ENCODE data around the gene PRRG3. TPM values are rescaled to one million over a fixed set of nuclear protein-coding genes. Genes with fewer than 3 reads are reported as not detected.

Gene PRRG3
- total RNA-seq, 1 experiment from 2014 or later, result 5.1 TPM

DNA sequence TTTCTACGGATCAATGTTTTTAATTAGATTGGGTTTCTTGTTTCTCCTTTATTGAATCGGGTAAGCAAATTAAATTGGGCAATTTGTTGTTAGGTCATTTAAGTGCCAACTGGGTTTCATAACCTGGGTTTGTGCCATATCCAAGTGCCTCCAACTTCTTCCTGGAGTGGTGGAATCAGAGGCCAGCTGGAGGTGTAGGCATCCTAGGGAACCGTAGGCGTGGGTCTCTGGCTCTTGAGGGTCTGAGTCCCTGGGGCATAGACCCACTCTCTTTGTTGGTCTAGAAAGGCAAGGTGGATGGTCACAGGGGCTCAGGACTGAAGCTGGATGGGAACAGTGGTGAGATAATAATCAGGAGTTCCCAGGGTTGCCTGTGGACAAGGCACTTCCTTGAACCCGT, 57.6 kb downstream of the PRRG3 start (continued):
- TF ChIP-seq, protein P1, sequence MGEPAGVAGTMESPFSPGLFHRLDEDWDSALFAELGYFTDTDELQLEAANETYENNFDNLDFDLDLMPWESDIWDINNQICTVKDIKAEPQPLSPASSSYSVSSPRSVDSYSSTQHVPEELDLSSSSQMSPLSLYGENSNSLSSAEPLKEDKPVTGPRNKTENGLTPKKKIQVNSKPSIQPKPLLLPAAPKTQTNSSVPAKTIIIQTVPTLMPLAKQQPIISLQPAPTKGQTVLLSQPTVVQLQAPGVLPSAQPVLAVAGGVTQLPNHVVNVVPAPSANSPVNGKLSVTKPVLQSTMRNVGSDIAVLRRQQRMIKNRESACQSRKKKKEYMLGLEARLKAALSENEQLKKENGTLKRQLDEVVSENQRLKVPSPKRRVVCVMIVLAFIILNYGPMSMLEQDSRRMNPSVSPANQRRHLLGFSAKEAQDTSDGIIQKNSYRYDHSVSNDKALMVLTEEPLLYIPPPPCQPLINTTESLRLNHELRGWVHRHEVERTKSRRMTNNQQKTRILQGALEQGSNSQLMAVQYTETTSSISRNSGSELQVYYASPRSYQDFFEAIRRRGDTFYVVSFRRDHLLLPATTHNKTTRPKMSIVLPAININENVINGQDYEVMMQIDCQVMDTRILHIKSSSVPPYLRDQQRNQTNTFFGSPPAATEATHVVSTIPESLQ (CRISPR knock-in tag; IDR thresholded peaks at IDR 0.05), result no peak

DNA sequence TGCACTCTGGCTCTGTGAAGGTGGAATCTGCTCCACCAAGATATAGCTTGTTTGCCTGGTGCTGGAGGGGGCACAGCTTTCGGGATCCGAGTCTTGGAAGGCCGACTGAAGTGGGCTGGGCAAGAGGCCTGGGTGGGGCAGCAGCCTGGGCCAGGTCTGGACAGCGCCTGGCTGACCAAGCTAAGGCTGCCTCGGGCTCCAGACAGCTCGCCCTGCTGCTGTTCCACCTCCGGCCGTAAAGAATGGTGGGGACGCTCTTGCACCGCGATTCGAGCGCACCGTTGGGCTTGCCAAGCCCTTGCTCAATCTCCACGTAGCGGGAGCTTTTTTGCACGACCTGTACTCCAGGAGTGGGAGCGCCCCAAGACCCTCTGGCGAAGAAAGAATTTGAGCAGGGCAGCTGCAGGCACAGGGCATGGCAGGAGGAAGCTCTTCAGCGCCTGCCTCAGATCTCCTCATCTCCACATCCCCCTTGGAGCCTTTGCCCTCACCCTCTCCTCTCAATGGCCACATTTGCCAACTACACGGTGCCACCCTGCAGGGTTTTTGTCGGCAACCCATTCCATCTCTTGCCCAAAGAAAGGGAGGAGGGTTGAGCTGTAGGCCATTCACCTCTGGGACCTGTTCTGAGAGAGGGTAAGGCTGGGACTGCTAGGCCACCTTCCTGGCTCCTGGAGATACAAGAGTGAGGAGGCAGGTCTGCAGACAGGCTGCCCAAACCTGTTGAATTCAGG, 58.2 kb downstream of the PRRG3 start:
- POLR2A ChIA-PET, result no interaction called here
- H3K4me1 Mint-ChIP-seq, result peaks cover 19% of the 10 kb centered on the region
- H3K27me3 Mint-ChIP-seq (ENCODE audit: low read depth), result peaks cover 6% of the 10 kb centered on the region
- H3K27ac Mint-ChIP-seq, result no peak overlapping the region
- CTCF ChIA-PET, result interaction anchor here (0.6 to 3.0 kb wide), 30 partner anchors 8 to 1069 kb away, joined by 3 to 22 read pairs (median 5); partner anchors contain the start of genes GABRA3 and GABRQ
- TF ChIP-seq NFE2L1 (CRISPR knock-in tag; IDR thresholded peaks at IDR 0.05) (no peak), RELA (CRISPR knock-in tag; IDR thresholded peaks at IDR 0.05; ENCODE audit: borderline replicate concordance) (no peak), HMGA2 (CRISPR knock-in tag; IDR thresholded peaks at IDR 0.05) (no peak)
- TF ChIP-seq, protein P2, sequence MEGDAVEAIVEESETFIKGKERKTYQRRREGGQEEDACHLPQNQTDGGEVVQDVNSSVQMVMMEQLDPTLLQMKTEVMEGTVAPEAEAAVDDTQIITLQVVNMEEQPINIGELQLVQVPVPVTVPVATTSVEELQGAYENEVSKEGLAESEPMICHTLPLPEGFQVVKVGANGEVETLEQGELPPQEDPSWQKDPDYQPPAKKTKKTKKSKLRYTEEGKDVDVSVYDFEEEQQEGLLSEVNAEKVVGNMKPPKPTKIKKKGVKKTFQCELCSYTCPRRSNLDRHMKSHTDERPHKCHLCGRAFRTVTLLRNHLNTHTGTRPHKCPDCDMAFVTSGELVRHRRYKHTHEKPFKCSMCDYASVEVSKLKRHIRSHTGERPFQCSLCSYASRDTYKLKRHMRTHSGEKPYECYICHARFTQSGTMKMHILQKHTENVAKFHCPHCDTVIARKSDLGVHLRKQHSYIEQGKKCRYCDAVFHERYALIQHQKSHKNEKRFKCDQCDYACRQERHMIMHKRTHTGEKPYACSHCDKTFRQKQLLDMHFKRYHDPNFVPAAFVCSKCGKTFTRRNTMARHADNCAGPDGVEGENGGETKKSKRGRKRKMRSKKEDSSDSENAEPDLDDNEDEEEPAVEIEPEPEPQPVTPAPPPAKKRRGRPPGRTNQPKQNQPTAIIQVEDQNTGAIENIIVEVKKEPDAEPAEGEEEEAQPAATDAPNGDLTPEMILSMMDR (IDR thresholded peaks at IDR 0.05), result peak; percentile 68
- TF ChIP-seq, protein P3, sequence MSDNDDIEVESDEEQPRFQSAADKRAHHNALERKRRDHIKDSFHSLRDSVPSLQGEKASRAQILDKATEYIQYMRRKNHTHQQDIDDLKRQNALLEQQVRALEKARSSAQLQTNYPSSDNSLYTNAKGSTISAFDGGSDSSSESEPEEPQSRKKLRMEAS (CRISPR knock-in tag; IDR thresholded peaks at IDR 0.05), result no peak
- DNase-seq (ENCODE audit: low spot score) (peak; percentile 60), ATAC-seq (peak; percentile 82)
- no peaks in the 10 kb centered on the region for H3K36me3 Mint-ChIP-seq
- no peaks in the 10 kb centered on the region for H3K9me3 Mint-ChIP-seq
- no peak overlapping the region for H3K4me3 Mint-ChIP-seq

DNA sequence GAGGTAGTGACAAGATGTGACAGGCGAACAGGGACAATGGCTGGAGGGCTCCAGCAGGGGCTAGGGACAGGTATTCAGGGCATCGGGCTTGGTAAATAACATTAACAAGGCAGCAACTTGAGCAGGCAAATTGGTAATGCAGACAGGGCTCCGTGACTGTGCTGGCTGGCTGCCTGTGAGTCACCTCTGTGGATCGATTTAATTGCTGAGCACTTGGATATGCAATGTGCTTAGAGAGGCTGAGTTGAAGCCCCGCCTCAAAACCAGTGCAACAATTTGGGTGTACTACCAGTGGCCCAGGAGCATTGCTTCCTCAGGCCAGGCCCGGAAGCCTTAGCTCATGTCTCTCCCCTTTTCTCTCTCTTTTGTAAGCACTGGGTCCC, 58.8 kb downstream of the PRRG3 start:
- no peak for DNase-seq (ENCODE audit: low spot score)
- Mint-ChIP-seq H3K9me3 (no peaks in the 10 kb centered on the region), H3K27ac (no peak overlapping the region), H3K36me3 (no peaks in the 10 kb centered on the region), H3K27me3 (ENCODE audit: low read depth) (peaks cover 6% of the 10 kb centered on the region), H3K4me1 (peaks cover 13% of the 10 kb centered on the region), H3K4me3 (no peak overlapping the region)
- ChIA-PET POLR2A (no interaction called here), CTCF (interaction anchor here (0.6 to 3.0 kb wide), 21 partner anchors 8 to 1068 kb away, joined by 3 to 22 read pairs (median 7); partner anchors contain the start of genes GABRA3 and GABRQ)
- TF ChIP-seq, protein P4, sequence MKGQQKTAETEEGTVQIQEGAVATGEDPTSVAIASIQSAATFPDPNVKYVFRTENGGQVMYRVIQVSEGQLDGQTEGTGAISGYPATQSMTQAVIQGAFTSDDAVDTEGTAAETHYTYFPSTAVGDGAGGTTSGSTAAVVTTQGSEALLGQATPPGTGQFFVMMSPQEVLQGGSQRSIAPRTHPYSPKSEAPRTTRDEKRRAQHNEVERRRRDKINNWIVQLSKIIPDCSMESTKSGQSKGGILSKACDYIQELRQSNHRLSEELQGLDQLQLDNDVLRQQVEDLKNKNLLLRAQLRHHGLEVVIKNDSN (CRISPR knock-in tag; IDR thresholded peaks at IDR 0.05), result no peak
- TF ChIP-seq HMGA2 (CRISPR knock-in tag; IDR thresholded peaks at IDR 0.05), result no peak
- TF ChIP-seq, protein P5, sequence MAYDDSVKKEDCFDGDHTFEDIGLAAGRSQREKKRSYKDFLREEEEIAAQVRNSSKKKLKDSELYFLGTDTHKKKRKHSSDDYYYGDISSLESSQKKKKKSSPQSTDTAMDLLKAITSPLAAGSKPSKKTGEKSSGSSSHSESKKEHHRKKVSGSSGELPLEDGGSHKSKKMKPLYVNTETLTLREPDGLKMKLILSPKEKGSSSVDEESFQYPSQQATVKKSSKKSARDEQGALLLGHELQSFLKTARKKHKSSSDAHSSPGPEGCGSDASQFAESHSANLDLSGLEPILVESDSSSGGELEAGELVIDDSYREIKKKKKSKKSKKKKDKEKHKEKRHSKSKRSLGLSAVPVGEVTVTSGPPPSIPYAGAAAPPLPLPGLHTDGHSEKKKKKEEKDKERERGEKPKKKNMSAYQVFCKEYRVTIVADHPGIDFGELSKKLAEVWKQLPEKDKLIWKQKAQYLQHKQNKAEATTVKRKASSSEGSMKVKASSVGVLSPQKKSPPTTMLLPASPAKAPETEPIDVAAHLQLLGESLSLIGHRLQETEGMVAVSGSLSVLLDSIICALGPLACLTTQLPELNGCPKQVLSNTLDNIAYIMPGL (CRISPR knock-in tag; IDR thresholded peaks at IDR 0.05), result no peak
- TF ChIP-seq, protein P6, sequence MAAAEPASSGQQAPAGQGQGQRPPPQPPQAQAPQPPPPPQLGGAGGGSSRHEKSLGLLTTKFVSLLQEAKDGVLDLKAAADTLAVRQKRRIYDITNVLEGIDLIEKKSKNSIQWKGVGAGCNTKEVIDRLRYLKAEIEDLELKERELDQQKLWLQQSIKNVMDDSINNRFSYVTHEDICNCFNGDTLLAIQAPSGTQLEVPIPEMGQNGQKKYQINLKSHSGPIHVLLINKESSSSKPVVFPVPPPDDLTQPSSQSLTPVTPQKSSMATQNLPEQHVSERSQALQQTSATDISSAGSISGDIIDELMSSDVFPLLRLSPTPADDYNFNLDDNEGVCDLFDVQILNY (CRISPR knock-in tag; IDR thresholded peaks at IDR 0.05), result no peak
- ATAC-seq, result peak; percentile 14

DNA sequence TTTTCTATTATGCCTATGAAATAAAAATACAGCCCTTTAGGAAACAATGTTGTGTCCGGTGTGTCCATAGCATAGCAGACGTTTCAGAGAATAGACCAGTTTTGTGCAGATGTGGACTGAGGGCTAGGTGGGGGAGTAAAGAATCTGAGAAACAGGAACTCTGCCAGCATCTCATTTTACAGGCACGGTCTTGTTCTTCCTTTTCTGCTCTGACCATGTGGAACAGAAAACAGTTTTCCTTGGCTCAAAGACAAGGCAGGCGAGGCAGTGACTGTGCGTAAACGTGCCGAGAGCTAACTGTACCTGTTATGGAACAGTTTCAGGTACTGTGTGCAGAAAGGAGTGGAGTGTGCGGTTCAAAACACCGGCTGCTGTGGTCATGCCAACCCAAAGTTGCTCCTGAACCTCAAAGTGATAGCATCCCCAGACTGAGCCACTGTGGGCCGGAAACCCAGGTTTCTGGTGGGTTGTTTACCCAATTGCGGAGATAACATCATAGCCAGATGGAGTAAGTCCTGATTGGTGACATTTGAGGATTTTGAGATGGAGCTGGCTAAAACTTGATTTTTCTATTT, 59.5 kb downstream of the PRRG3 start:
- ATAC-seq (no peak), DNase-seq (ENCODE audit: low spot score) (no peak)
- Mint-ChIP-seq H3K9me3 (no peaks in the 10 kb centered on the region), H3K4me1 (peaks cover 7% of the 10 kb centered on the region), H3K36me3 (no peaks in the 10 kb centered on the region), H3K27ac (no peak overlapping the region), H3K27me3 (ENCODE audit: low read depth) (peaks cover 6% of the 10 kb centered on the region), H3K4me3 (no peak overlapping the region)
- ChIA-PET POLR2A (no interaction called here), CTCF (interaction anchor here (1.7 kb wide), 1 partner anchor 32 kb away, joined by 8 read pairs; no protein-coding TSS in a partner anchor)
- TF ChIP-seq KAT7 (CRISPR knock-in tag; IDR thresholded peaks at IDR 0.05; ENCODE audit: borderline replicate concordance) (no peak), TCF7 (CRISPR knock-in tag; IDR thresholded peaks at IDR 0.05; ENCODE audit: low read depth) (no peak), RORB (CRISPR knock-in tag; IDR thresholded peaks at IDR 0.05) (no peak), ZNF232 (CRISPR knock-in tag; IDR thresholded peaks at IDR 0.05) (no peak), SMAD3 (CRISPR knock-in tag; IDR thresholded peaks at IDR 0.05; ENCODE audit: borderline replicate concordance) (no peak), NR3C1 (CRISPR knock-in tag; conservative IDR thresholded peaks at IDR 0.05; ENCODE audit: low read depth) (no peak)
- TF ChIP-seq, protein P7, sequence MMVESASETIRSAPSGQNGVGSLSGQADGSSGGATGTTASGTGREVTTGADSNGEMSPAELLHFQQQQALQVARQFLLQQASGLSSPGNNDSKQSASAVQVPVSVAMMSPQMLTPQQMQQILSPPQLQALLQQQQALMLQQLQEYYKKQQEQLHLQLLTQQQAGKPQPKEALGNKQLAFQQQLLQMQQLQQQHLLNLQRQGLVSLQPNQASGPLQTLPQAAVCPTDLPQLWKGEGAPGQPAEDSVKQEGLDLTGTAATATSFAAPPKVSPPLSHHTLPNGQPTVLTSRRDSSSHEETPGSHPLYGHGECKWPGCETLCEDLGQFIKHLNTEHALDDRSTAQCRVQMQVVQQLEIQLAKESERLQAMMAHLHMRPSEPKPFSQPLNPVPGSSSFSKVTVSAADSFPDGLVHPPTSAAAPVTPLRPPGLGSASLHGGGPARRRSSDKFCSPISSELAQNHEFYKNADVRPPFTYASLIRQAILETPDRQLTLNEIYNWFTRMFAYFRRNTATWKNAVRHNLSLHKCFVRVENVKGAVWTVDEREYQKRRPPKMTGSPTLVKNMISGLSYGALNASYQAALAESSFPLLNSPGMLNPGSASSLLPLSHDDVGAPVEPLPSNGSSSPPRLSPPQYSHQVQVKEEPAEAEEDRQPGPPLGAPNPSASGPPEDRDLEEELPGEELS (CRISPR knock-in tag; IDR thresholded peaks at IDR 0.05), result no peak
- TF ChIP-seq, protein P8, sequence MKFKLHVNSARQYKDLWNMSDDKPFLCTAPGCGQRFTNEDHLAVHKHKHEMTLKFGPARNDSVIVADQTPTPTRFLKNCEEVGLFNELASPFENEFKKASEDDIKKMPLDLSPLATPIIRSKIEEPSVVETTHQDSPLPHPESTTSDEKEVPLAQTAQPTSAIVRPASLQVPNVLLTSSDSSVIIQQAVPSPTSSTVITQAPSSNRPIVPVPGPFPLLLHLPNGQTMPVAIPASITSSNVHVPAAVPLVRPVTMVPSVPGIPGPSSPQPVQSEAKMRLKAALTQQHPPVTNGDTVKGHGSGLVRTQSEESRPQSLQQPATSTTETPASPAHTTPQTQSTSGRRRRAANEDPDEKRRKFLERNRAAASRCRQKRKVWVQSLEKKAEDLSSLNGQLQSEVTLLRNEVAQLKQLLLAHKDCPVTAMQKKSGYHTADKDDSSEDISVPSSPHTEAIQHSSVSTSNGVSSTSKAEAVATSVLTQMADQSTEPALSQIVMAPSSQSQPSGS (CRISPR knock-in tag; IDR thresholded peaks at IDR 0.05; ENCODE audit: borderline replicate concordance, low read depth), result no peak

Measured in WTC11 (cell line).